H1 (cell line): ENCODE measurements around the gene SPATS2L. TPM values are rescaled to one million over a fixed set of nuclear protein-coding genes. Genes with fewer than 3 reads are reported as not detected.

Experiments used
- CTCF ChIA-PET: fragments of 300-600 bp; sonication (Branson Sonifier 250); formaldehyde crosslinking; loops from one replicate; lab custom pipeline; 2021; ENCODE audit not compliant: partially characterized antibody; lab: Charles Lee
- POLR2A ChIA-PET: fragments of 300-600 bp; sonication (Branson Sonifier 250); formaldehyde crosslinking; loops from one replicate; lab custom pipeline; 2021; ENCODE audit warnings: inconsistent platforms; ENCODE audit not compliant: partially characterized antibody; lab: Charles Lee
- DNase-seq, 2 experiments: peaks; one replicate each; pipeline versions ENCODE4 v3.0.0 to v3.0.0-alpha.2; 2010 to 2022; ENCODE audit warnings: low spot score in 2 of 2, low read depth in 1 of 2, mixed read lengths in 1 of 2
- FAIRE-seq: peaks from 2 replicates; lab custom pipeline; 2011; peaks lifted over from hg19 to GRCh38; lab: Jason Lieb, UNC
- H2AFZ ChIP-seq: 2 replicates; pipeline ENCODE4 v1.8.1; 2012; ENCODE audit warnings: low read length, inconsistent platforms
- H2AK5ac ChIP-seq: 2 replicates; pipeline ENCODE4 v1.6.1; 2013; ENCODE audit warnings: low read depth, low read length
- H2BK120ac ChIP-seq: replicated peaks from 2 replicates; pipeline ENCODE3; 2013; ENCODE audit warnings: low read depth, low read length, inconsistent platforms
- H2BK12ac ChIP-seq: 2 replicates; pipeline ENCODE4 v1.6.1; 2013; ENCODE audit warnings: low read depth, low read length
- H2BK15ac ChIP-seq: 2 replicates; pipeline ENCODE4 v1.6.1; 2013; ENCODE audit warnings: low read length
- H2BK20ac ChIP-seq: 2 replicates; pipeline ENCODE4 v1.6.1; 2013; ENCODE audit warnings: low read length
- H2BK5ac ChIP-seq: 2 replicates; pipeline ENCODE4 v1.6.1; 2013; ENCODE audit warnings: low read depth, low read length
- H3K14ac ChIP-seq: 2 replicates; pipeline ENCODE4 v1.6.1; 2013; ENCODE audit warnings: inconsistent platforms; ENCODE audit not compliant: insufficient read length
- H3K18ac ChIP-seq: 2 replicates; pipeline ENCODE4 v1.6.1; 2013; ENCODE audit warnings: low read length; ENCODE audit errors: extremely low read depth
- H3K23ac ChIP-seq: 2 replicates; pipeline ENCODE4 v1.6.1; 2013; ENCODE audit warnings: inconsistent platforms; ENCODE audit not compliant: insufficient read length
- H3K23me2 ChIP-seq: 2 replicates; pipeline ENCODE4 v1.6.1; 2013; ENCODE audit warnings: low read depth, low read length
- H3K27ac ChIP-seq: 2 replicates; pipeline ENCODE4 v1.6.1; 2011; ENCODE audit warnings: low read depth, low read length, inconsistent platforms
- H3K27me3 ChIP-seq, 4 experiments: replicated peaks in 1 of 4; 1 replicate in 1 of 4; 2 replicates in 3 of 4; pipeline versions ENCODE4 v1.6.1 to v1.8.1; 2011 to 2013; ENCODE audit warnings: low read length in 3 of 4, mild to moderate bottlenecking in 3 of 4, inconsistent platforms in 2 of 4, mixed read lengths in 2 of 4, moderate library complexity in 1 of 4; ENCODE audit not compliant: control insufficient read depth in 3 of 4, insufficient read depth in 3 of 4; ENCODE audit errors: extremely low read depth in 1 of 4
- H3K36me3 ChIP-seq, 4 experiments: 2 replicates each; pipeline versions ENCODE4 v1.6.1 to v1.8.1; 2011 to 2013; ENCODE audit warnings: mild to moderate bottlenecking in 4 of 4, low read length in 3 of 4, moderate library complexity in 2 of 4, control low read depth in 1 of 4, inconsistent platforms in 1 of 4; ENCODE audit not compliant: insufficient read depth in 4 of 4, control insufficient read depth in 2 of 4
- H3K4ac ChIP-seq: replicated peaks from 2 replicates; pipeline ENCODE3; 2013; ENCODE audit warnings: low read length, low read depth, mixed read lengths, inconsistent platforms; ENCODE audit not compliant: insufficient read length
- H3K4me1 ChIP-seq, 4 experiments: replicated peaks in 1 of 4; 1 replicate in 1 of 4; 2 replicates in 3 of 4; pipeline versions ENCODE4 v1.6.1 to v1.8.1; 2011 to 2013; ENCODE audit warnings: low read length in 3 of 4, inconsistent platforms in 2 of 4, mixed read lengths in 1 of 4; ENCODE audit not compliant: insufficient read depth in 4 of 4, control insufficient read depth in 3 of 4
- H3K4me2 ChIP-seq, 2 experiments: 2 replicates each; pipeline versions ENCODE4 v1.6.1 to v1.8.1; 2011 to 2013; ENCODE audit warnings: low read depth in 2 of 2, low read length in 2 of 2, control low read depth in 1 of 2, inconsistent platforms in 1 of 2, mild to moderate bottlenecking in 1 of 2; ENCODE audit not compliant: insufficient read depth in 1 of 2
- H3K4me3 ChIP-seq, 4 experiments: fragments of 200-600, 300-600 bp in 1 of 4; sonication (generic), shearing (Covaris generic), sonication (Bioruptor Twin) in 1 of 4; 2 replicates each; pipeline versions ENCODE4 v1.5.1 to v1.8.1; 2011 to 2016; ENCODE audit warnings: low read length in 4 of 4, low read depth in 3 of 4, control low read depth in 2 of 4, inconsistent platforms in 2 of 4, mild to moderate bottlenecking in 2 of 4, mixed read lengths in 1 of 4, moderate library complexity in 1 of 4; ENCODE audit not compliant: insufficient read depth in 2 of 4; ENCODE audit errors: extremely low read depth in 1 of 4
- H3K56ac ChIP-seq: replicated peaks from 2 replicates; pipeline ENCODE3; 2013; ENCODE audit warnings: low read depth, mild to moderate bottlenecking, mixed read lengths, low read length, inconsistent platforms; ENCODE audit not compliant: insufficient read length
- H3K79me1 ChIP-seq: 2 replicates; pipeline ENCODE4 v1.6.1; 2013; ENCODE audit warnings: low read depth, low read length, control low read depth
- H3K79me2 ChIP-seq, 2 experiments: 2 replicates each; pipeline versions ENCODE4 v1.6.1 to v1.8.1; 2012 to 2013; ENCODE audit warnings: low read length in 2 of 2, mild to moderate bottlenecking in 2 of 2, inconsistent platforms in 1 of 2; ENCODE audit not compliant: insufficient read depth in 2 of 2, control insufficient read depth in 1 of 2
- H3K9ac ChIP-seq, 4 experiments: replicated peaks in 1 of 4; 1 replicate in 1 of 4; 2 replicates in 3 of 4; pipeline versions ENCODE4 v1.6.1 to v1.8.1; 2011 to 2013; ENCODE audit warnings: low read depth in 3 of 4, low read length in 3 of 4, control low read depth in 2 of 4, mild to moderate bottlenecking in 2 of 4, moderate library complexity in 2 of 4, inconsistent platforms in 1 of 4; ENCODE audit errors: extremely low read depth in 1 of 4
- H3K9me3 ChIP-seq, 2 experiments: 2 replicates each; pipeline versions ENCODE4 v1.6.1 to v1.8.1; 2012 to 2013; ENCODE audit warnings: mild to moderate bottlenecking in 2 of 2, moderate library complexity in 2 of 2, control low read depth in 1 of 2, inconsistent platforms in 1 of 2, low read depth in 1 of 2, low read length in 1 of 2, mixed read lengths in 1 of 2; ENCODE audit not compliant: insufficient read depth in 2 of 2
- H4K20me1 ChIP-seq, 2 experiments: replicated peaks in 1 of 2; 2 replicates each; pipeline versions ENCODE3 to v1.8.1; 2011 to 2013; ENCODE audit warnings: inconsistent platforms in 2 of 2, low read length in 2 of 2, mild to moderate bottlenecking in 1 of 2; ENCODE audit not compliant: insufficient read depth in 2 of 2, control insufficient read depth in 1 of 2
- H4K5ac ChIP-seq: 2 replicates; pipeline ENCODE4 v1.6.1; 2013; ENCODE audit warnings: low read length, low read depth, mixed read lengths, inconsistent platforms; ENCODE audit not compliant: insufficient read length
- H4K8ac ChIP-seq: 2 replicates; pipeline ENCODE4 v1.8.0; 2013; ENCODE audit warnings: mild to moderate bottlenecking, moderate library complexity, low read length, inconsistent platforms; ENCODE audit not compliant: insufficient read depth; ENCODE audit errors: extremely low read depth
- H4K91ac ChIP-seq: replicated peaks from 2 replicates; pipeline ENCODE3; 2013; ENCODE audit warnings: low read length, mixed read lengths, inconsistent platforms; ENCODE audit not compliant: insufficient read length
- BCL11A ChIP-seq, 2 experiments: IDR thresholded peaks; one replicate each; pipeline ENCODE4 v1.6.1; 2011; ENCODE audit warnings: low read depth in 2 of 2, low read length in 2 of 2, mild to moderate bottlenecking in 2 of 2
- EZH2 ChIP-seq: fragments of 200-600 bp; sonication (generic); IDR thresholded peaks from 2 replicates; pipeline ENCODE4 v1.7.1; 2012; ENCODE audit warnings: low read depth, mild to moderate bottlenecking, moderate library complexity, low read length, inconsistent platforms; ENCODE audit not compliant: severe bottlenecking
- JUND ChIP-seq: IDR thresholded peaks from 2 replicates; pipeline ENCODE4 v1.6.1; 2011; ENCODE audit warnings: mild to moderate bottlenecking, improper control_type of control experiment, low read length
- KDM4A ChIP-seq: IDR thresholded peaks from one replicate; pipeline ENCODE4 v1.7.1; 2012; ENCODE audit warnings: low read depth, mild to moderate bottlenecking, moderate library complexity, low read length, inconsistent platforms; ENCODE audit not compliant: severe bottlenecking
- MAFK ChIP-seq: IDR thresholded peaks from 2 replicates; pipeline ENCODE4 v1.6.1; 2012; ENCODE audit warnings: low read depth, mild to moderate bottlenecking, improper control_type of control experiment, low read length
- NANOG ChIP-seq: IDR thresholded peaks from 2 replicates; pipeline ENCODE4 v1.6.1; 2011; ENCODE audit warnings: low read length, low read depth, mild to moderate bottlenecking, inconsistent platforms; ENCODE audit not compliant: insufficient read depth, poor library complexity, severe bottlenecking
- RFX5 ChIP-seq: IDR thresholded peaks from 2 replicates; pipeline ENCODE4 v1.6.1; 2011; ENCODE audit warnings: low read depth, low read length, improper control_type of control experiment, borderline replicate concordance
- TAF7 ChIP-seq: optimal IDR thresholded peaks from 2 replicates; pipeline ENCODE3; 2011; ENCODE audit warnings: low read depth, mild to moderate bottlenecking, inconsistent platforms, low read length, moderate library complexity, borderline replicate concordance
- TEAD4 ChIP-seq: IDR thresholded peaks from 2 replicates; pipeline ENCODE4 v1.6.1; 2012; ENCODE audit warnings: low read depth, low read length, inconsistent platforms, mixed read lengths
- ZNF274 ChIP-seq: IDR thresholded peaks from 2 replicates; pipeline ENCODE4 v1.7.0; 2012; ENCODE audit warnings: low read length, borderline replicate concordance; ENCODE audit errors: extremely low read depth
- polyA plus RNA-seq, 7 experiments: library from polyadenylated mRNA; depleted of rRNA in 3 of 7; stranded (reverse) in 5 of 7; unstranded in 2 of 7; fragments of >200 nt in 5 of 7; fragments of 200-250 nt in 2 of 7; gene quantifications; 1 replicate in 5 of 7; 2 replicates in 1 of 7; 4 replicates in 1 of 7; pipeline versions ENCODE4 v1.2.1 to v1.2.3, GENCODE V29; 2011 to 2013; ENCODE audit warnings: missing spikeins in 2 of 7, mixed read lengths in 2 of 7
- total RNA-seq: library from RNA; stranded (reverse); fragmentation: NEBNext Ultra II Directional; extraction: Animal tissue kit (Norgen Biotek cat#: 25700); gene quantifications from 2 replicates; pipeline ENCODE4 v1.2.1, GENCODE V29; 2021
- TF ChIP-seq, protein P1 (sequence below): IDR thresholded peaks from 2 replicates; pipeline ENCODE4 v1.6.1; 2012; ENCODE audit warnings: inconsistent platforms

The SPATS2L gene
- total and polyA plus RNA-seq, 2 of the 8 experiments (the other 6 are each of a cell fraction or from before 2014, with no cell fraction given), result 67.3 to 189 TPM

DNA sequence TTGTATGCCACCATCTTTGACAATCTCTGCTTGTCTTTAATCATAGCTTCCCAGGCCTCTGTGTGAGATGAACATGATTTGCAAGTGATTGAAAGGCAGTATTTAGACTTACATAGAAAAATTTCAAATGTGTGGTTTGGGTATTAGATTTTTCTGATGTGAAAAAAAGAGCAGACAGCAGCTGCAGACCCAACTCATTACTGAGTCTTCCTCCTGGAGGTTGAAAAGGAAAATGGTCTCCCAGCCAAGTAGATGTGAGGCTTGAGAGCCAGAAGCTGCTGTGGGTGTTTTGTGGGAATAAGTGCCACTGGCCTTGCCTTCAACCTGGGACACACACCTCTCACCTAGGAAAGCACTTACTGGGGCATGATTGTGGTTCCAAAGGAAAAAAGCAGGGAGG lies 110.9 kb downstream of the SPATS2L start:
- H2AFZ ChIP-seq, result no peak overlapping the region
- no peak for TF ChIP-seq RFX5
- TF ChIP-seq TAF7, result no peak
- no peak for TF ChIP-seq KDM4A
- no peak for TF ChIP-seq MAFK
- no peak for TF ChIP-seq TEAD4
- no peak for TF ChIP-seq ZNF274
- TF ChIP-seq BCL11A (IDR thresholded peaks at IDR 0.05; ENCODE audit: low read depth in 2 of 2, low read length in 2 of 2), result no peak
- no peak for TF ChIP-seq EZH2
- TF ChIP-seq NANOG, result no peak
- TF ChIP-seq, protein P1, sequence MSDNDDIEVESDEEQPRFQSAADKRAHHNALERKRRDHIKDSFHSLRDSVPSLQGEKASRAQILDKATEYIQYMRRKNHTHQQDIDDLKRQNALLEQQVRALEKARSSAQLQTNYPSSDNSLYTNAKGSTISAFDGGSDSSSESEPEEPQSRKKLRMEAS, result no peak
- TF ChIP-seq JUND, result no peak
- TF ChIP-seq, all 59 proteins: peak for 0
- Histone ChIP-seq H4K20me1 (no peaks in the 10 kb centered on the region), H3K9me3 (no peaks in the 10 kb centered on the region), H3K4me1 (peaks cover 0 to 11% (median 3%) of the 10 kb centered on the region in 4 experiments; a peak in 3 of 7 replicates), H3K4ac (no peak overlapping the region), H4K8ac (no peak overlapping the region), H3K79me1 (no peaks in the 10 kb centered on the region), H3K9ac (no peak overlapping the region), H3K27me3 (no peaks in the 10 kb centered on the region), H2BK5ac (0 out of 2 replicates have a peak overlapping the region, but pooled peaks have one; percentile 60), H3K56ac (no peak overlapping the region), H3K18ac (0 out of 2 replicates have a peak overlapping the region, but pooled peaks have one; percentile 13), H3K36me3 (peaks cover 0 to 58% (median 35%) of the 10 kb centered on the region in 4 experiments; a peak in 7 of 8 replicates), H3K4me2 (no peak overlapping the region), H3K27ac (peak overlapping the region; percentile 51; the same call in 1 of the 2 replicates), H4K91ac (no peak overlapping the region), H2BK20ac (peak overlapping the region; percentile 40; the same call in 1 of the 2 replicates), H2BK12ac (no peak overlapping the region), H2BK15ac (no peak overlapping the region), H3K23ac (no peak overlapping the region), H3K23me2 (no peaks in the 10 kb centered on the region), H3K14ac (no peak overlapping the region), H3K4me3 (no peak overlapping the region), H2BK120ac (no peak overlapping the region), H4K5ac (no peak overlapping the region), H3K79me2 (no peaks in the 10 kb centered on the region), H2AK5ac (no peak overlapping the region)
- ChIA-PET CTCF (interaction anchor here (1.2 to 2.4 kb wide), 3 partner anchors 9 to 432 kb away, joined by 3 to 10 read pairs (median 4); no protein-coding TSS in a partner anchor), POLR2A (no interaction called here)
- FAIRE-seq (no peak), DNase-seq (no peak)
